Endodermal cell (in vitro differentiated cells): ENCODE results near the gene CASZ1. TPM values are rescaled to one million over a fixed set of nuclear protein-coding genes. Genes with fewer than 3 reads are reported as not detected.
A peak's percentile ranks its signal among the peaks of the same experiment; 100 is the strongest.

Experiments
- DNase-seq: peaks from one replicate; pipeline ENCODE4 v3.0.0-alpha.2; 2017
- H3K27ac ChIP-seq: 2 replicates; pipeline ENCODE4 v1.5.1; 2013; ENCODE audit warnings: mild to moderate bottlenecking, low read depth, low read length, moderate library complexity
- H3K27me3 ChIP-seq: 2 replicates; pipeline ENCODE4 v1.6.1; 2013; ENCODE audit warnings: mild to moderate bottlenecking, low read length, moderate library complexity; ENCODE audit not compliant: insufficient read depth, control insufficient read depth, poor library complexity, severe bottlenecking
- H3K36me3 ChIP-seq: 2 replicates; pipeline ENCODE4 v1.7.0; 2013; ENCODE audit warnings: mild to moderate bottlenecking, low read length, moderate library complexity; ENCODE audit not compliant: control insufficient read depth, insufficient read depth
- H3K4me1 ChIP-seq: one replicate; pipeline ENCODE4 v1.7.0; 2013; ENCODE audit warnings: low read length; ENCODE audit not compliant: control insufficient read depth, insufficient read depth
- H3K4me3 ChIP-seq: 2 replicates; pipeline ENCODE4 v1.5.1; 2013; ENCODE audit warnings: mild to moderate bottlenecking, low read length, moderate library complexity
- H3K9ac ChIP-seq: 2 replicates; pipeline ENCODE4 v1.6.1; 2013; ENCODE audit warnings: mild to moderate bottlenecking, low read length, moderate library complexity; ENCODE audit not compliant: poor library complexity, severe bottlenecking; ENCODE audit errors: extremely low read depth
- H3K9me3 ChIP-seq: 2 replicates; pipeline ENCODE4 v1.6.1; 2013; ENCODE audit warnings: mild to moderate bottlenecking, low read length, moderate library complexity; ENCODE audit not compliant: control insufficient read depth
- H3K27ac Mint-ChIP-seq: 2 replicates; pipeline ENCODE4 v1.8.0; 2020; ENCODE audit warnings: mixed read lengths
- H3K27me3 Mint-ChIP-seq: 2 replicates; pipeline ENCODE4 v1.8.0; 2021; ENCODE audit warnings: mild to moderate bottlenecking, mixed read lengths; ENCODE audit not compliant: insufficient read depth
- H3K36me3 Mint-ChIP-seq: 2 replicates; pipeline ENCODE4 v1.8.0; 2020; ENCODE audit warnings: low read depth, mixed read lengths
- H3K4me1 Mint-ChIP-seq: 2 replicates; pipeline ENCODE4 v1.8.0; 2020; ENCODE audit warnings: mixed read lengths
- H3K4me3 Mint-ChIP-seq: 2 replicates; pipeline ENCODE4 v1.8.0; 2020; ENCODE audit warnings: mild to moderate bottlenecking, moderate library complexity, mixed read lengths
- H3K9me3 Mint-ChIP-seq: 2 replicates; pipeline ENCODE4 v1.8.0; 2020; ENCODE audit warnings: mild to moderate bottlenecking, mixed read lengths
- CTCF ChIP-seq: fragments of 200-600 bp; sonication (generic); conservative IDR thresholded peaks from 2 replicates; pipeline ENCODE4 v1.5.0; 2021; ENCODE audit warnings: antibody characterized with exemption, mild to moderate bottlenecking
- WGBS, 2 experiments: methylation state at CpG; one replicate each; pipeline versions ENCODE4 v1.1.5 to v1.1.7; 2013; ENCODE audit warnings: missing lambda C conversion rate in 2 of 2, mixed read lengths in 1 of 2; ENCODE audit not compliant: insufficient coverage in 1 of 2, insufficient read length in 1 of 2; 5-methylcytosine and 5-hydroxymethylcytosine counted together
- total RNA-seq, 2 donors: library from RNA; stranded (reverse); fragmentation: NEBNext Ultra II Directional in 1 of 2; extraction: Animal tissue kit (Norgen Biotek cat#: 25700) in 1 of 2; gene quantifications; 2 replicates in 1 of 2; 3 replicates in 1 of 2; pipeline ENCODE4 v1.2.1, GENCODE V29; 2021

Gene CASZ1
- total RNA-seq, 2 donors from 2014 or later: 3.5 to 5.9 TPM

GRCh38 chr1:10733474-10734366 lies 62.7 kb downstream of the CASZ1 start:
- Mint-ChIP-seq H3K4me1 (peaks cover 10% of the 10 kb centered on the region), H3K36me3 (no peaks in the 10 kb centered on the region), H3K27ac (no peak overlapping the region), H3K27me3 (no peaks in the 10 kb centered on the region), H3K4me3 (no peak overlapping the region), H3K9me3 (no peaks in the 10 kb centered on the region)
- no peak for TF ChIP-seq CTCF
- Histone ChIP-seq H3K27me3 (no peaks in the 10 kb centered on the region), H3K9me3 (no peaks in the 10 kb centered on the region), H3K27ac (peak overlapping the region; percentile 79), H3K9ac (no peak overlapping the region), H3K4me3 (no peak overlapping the region), H3K4me1 (no peaks in the 10 kb centered on the region), H3K36me3 (no peaks in the 10 kb centered on the region)
- peak; percentile 69 for DNase-seq
- 77 to 80% methylated on average over 3 to 11 of the region's 11 CpGs for WGBS, 2 experiments

- no peaks in the 10 kb centered on the region for H3K36me3 ChIP-seq
- H3K4me1 ChIP-seq: no peaks in the 10 kb centered on the region
- H3K4me1 Mint-ChIP-seq: peaks cover 8% of the 10 kb centered on the region
- no peak for TF ChIP-seq CTCF
- H3K27me3 ChIP-seq: no peaks in the 10 kb centered on the region
- H3K27ac ChIP-seq: no peak overlapping the region
- no peak overlapping the region for H3K27ac Mint-ChIP-seq
- 95 to 96% methylated on average over 5 to 7 of the region's 7 CpGs for WGBS, 2 experiments
- no peak overlapping the region for H3K4me3 Mint-ChIP-seq
- no peak overlapping the region for H3K4me3 ChIP-seq
- H3K9ac ChIP-seq: no peak overlapping the region
- no peaks in the 10 kb centered on the region for H3K9me3 ChIP-seq
- no peak for DNase-seq
- no peaks in the 10 kb centered on the region for H3K27me3 Mint-ChIP-seq
- no peaks in the 10 kb centered on the region for H3K9me3 Mint-ChIP-seq
- no peaks in the 10 kb centered on the region for H3K36me3 Mint-ChIP-seq
These were observed 65.5 kb downstream of the CASZ1 start for GRCh38 chr1:10730985-10731384.

GRCh38 chr1:10728595-10729410 lies 67.6 kb downstream of the CASZ1 start:
- Histone ChIP-seq H3K27ac (peak overlapping the region; percentile 99), H3K9ac (no peak overlapping the region), H3K9me3 (no peaks in the 10 kb centered on the region), H3K36me3 (no peaks in the 10 kb centered on the region), H3K4me3 (no peak overlapping the region), H3K27me3 (no peaks in the 10 kb centered on the region), H3K4me1 (no peaks in the 10 kb centered on the region)
- Mint-ChIP-seq H3K4me3 (no peak overlapping the region), H3K4me1 (peaks cover 3% of the 10 kb centered on the region), H3K9me3 (no peaks in the 10 kb centered on the region), H3K27ac (no peak overlapping the region), H3K27me3 (no peaks in the 10 kb centered on the region), H3K36me3 (no peaks in the 10 kb centered on the region)
- DNase-seq: no peak
- TF ChIP-seq CTCF: no peak
- 52 to 80% methylated on average over 14 to 31 of the region's 31 CpGs for WGBS, 2 experiments
